GM19035 (cell line): Measurements from ENCODE around the gene ADRA2C.

Experiments
- ATAC-seq: cut with Tn5 transposase; IDR thresholded peaks from one replicate; pipeline ENCODE4 v1.9.1; 2021; ENCODE audit not compliant: unreplicated experiment

The ADRA2C gene

GRCh38 chr4:3732076-3733028 lies 33.8 kb upstream of the ADRA2C start:
- no peak for ATAC-seq

- no peak for ATAC-seq
These were observed 33.0 kb upstream of the ADRA2C start for GRCh38 chr4:3733195-3733594.

- ATAC-seq: no peak
These were observed 31.0 kb upstream of the ADRA2C start for GRCh38 chr4:3735196-3735595.

GRCh38 chr4:3736290-3736689 lies 29.9 kb upstream of the ADRA2C start:
- ATAC-seq: no peak

GRCh38 chr4:3736806-3737205 lies 29.4 kb upstream of the ADRA2C start:
- no peak for ATAC-seq

GRCh38 chr4:3739577-3739976 lies 26.6 kb upstream of the ADRA2C start:
- no peak for ATAC-seq

GRCh38 chr4:3740256-3740655 lies 25.9 kb upstream of the ADRA2C start:
- no peak for ATAC-seq

GRCh38 chr4:3741217-3742011 lies 24.8 kb upstream of the ADRA2C start:
- no peak for ATAC-seq

GRCh38 chr4:3742610-3743009 lies 23.6 kb upstream of the ADRA2C start:
- ATAC-seq: no peak

GRCh38 chr4:3744232-3744631 lies 22.0 kb upstream of the ADRA2C start:
- no peak for ATAC-seq

GRCh38 chr4:3744901-3745300 lies 21.3 kb upstream of the ADRA2C start:
- ATAC-seq: no peak

GRCh38 chr4:3745886-3746656 lies 20.1 kb upstream of the ADRA2C start:
- no peak for ATAC-seq

GRCh38 chr4:3746701-3747580 lies 19.2 kb upstream of the ADRA2C start:
- no peak for ATAC-seq

- ATAC-seq: no peak
These were observed 18.6 kb upstream of the ADRA2C start for GRCh38 chr4:3747581-3747904.

GRCh38 chr4:3748136-3748898 lies 17.9 kb upstream of the ADRA2C start:
- no peak for ATAC-seq

GRCh38 chr4:3749081-3749480 lies 17.1 kb upstream of the ADRA2C start:
- no peak for ATAC-seq

- no peak for ATAC-seq
These were observed 15.9 kb upstream of the ADRA2C start for GRCh38 chr4:3750334-3750733.

GRCh38 chr4:3752022-3752421 lies 14.2 kb upstream of the ADRA2C start:
- ATAC-seq: no peak

- ATAC-seq: no peak
These were observed 12.3 kb upstream of the ADRA2C start for GRCh38 chr4:3753726-3754412.
